ENCODE data around the gene GOLGA1.
A peak's percentile ranks its signal among the peaks of the same experiment; 100 is the strongest.

Gene GOLGA1

GRCh38 chr9:124877021-124877782 is 63.7 kb downstream of the GOLGA1 start:
- Histone ChIP-seq H3K27ac (ENCODE audit: low read depth, low read length) (no peak overlapping the region), H3K9ac (ENCODE audit: low read length) (no peak overlapping the region), H3K4me3 (ENCODE audit: low read length) (no peak overlapping the region), H3K27me3 (ENCODE audit: control insufficient read depth, insufficient read depth, low read length) (no peaks in the 10 kb centered on the region), H3K36me3 (ENCODE audit: control insufficient read depth, insufficient read depth, low read length) (peaks cover 47% of the 10 kb centered on the region), H3K4me1 (ENCODE audit: control insufficient read depth, insufficient read depth, low read length) (peaks cover 4% of the 10 kb centered on the region)

DNA sequence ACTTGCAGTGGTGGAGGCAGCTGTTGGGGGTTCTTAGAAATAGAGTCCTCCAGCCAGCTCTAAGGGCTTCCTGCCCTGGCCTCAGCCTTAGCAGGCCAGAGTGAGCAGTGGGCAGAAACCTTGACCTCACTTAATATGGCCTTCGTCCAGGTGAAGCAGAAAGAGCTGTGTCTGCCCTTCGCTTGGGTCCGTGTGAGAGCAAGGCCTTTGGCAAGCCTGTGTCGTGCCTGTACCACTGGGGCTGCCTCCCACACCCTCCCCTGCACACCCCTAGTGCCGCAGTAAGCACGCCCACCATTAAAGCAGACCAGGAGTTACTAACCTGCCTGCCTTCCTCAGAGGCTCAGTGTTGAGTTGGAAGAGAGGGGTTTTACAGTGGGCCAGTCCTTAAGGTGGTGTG is 65.4 kb downstream of the GOLGA1 start:
- no peak overlapping the region for H3K27ac ChIP-seq (ENCODE audit: low read depth, low read length)
- no peak overlapping the region for H3K9ac ChIP-seq (ENCODE audit: low read length)
- no peaks in the 10 kb centered on the region for H3K27me3 ChIP-seq (ENCODE audit: control insufficient read depth, insufficient read depth, low read length)
- peaks cover 35% of the 10 kb centered on the region for H3K36me3 ChIP-seq (ENCODE audit: control insufficient read depth, insufficient read depth, low read length)
- peaks cover 13% of the 10 kb centered on the region for H3K4me1 ChIP-seq (ENCODE audit: control insufficient read depth, insufficient read depth, low read length)
- no peak overlapping the region for H3K4me3 ChIP-seq (ENCODE audit: low read length)

DNA sequence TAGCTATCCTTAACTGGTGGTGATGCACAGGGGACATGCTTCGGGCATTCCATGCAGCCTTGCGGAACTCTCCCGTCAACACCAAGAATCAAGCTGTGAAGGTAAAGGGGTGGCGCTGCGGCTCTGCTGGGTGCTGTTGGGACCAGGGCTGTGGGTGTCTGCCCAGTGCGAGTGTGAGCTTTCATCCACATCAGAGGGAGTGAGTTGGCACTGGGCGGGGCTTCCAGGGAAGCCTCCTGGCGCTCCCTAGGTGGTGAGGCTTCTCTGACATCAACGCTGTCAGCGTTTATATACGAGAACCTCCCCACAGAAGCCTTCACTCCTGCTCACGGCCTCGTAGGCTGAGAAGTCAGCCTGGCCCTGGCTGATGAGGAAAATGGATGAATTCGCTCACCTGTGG is 67.2 kb downstream of the GOLGA1 start:
- no peak overlapping the region for H3K9ac ChIP-seq (ENCODE audit: low read length)
- H3K27ac ChIP-seq (ENCODE audit: low read depth, low read length), result no peak overlapping the region
- no peaks in the 10 kb centered on the region for H3K27me3 ChIP-seq (ENCODE audit: control insufficient read depth, insufficient read depth, low read length)
- H3K4me1 ChIP-seq (ENCODE audit: control insufficient read depth, insufficient read depth, low read length), result peaks cover 20% of the 10 kb centered on the region
- H3K4me3 ChIP-seq (ENCODE audit: low read length), result no peak overlapping the region
- H3K36me3 ChIP-seq (ENCODE audit: control insufficient read depth, insufficient read depth, low read length), result peaks cover 27% of the 10 kb centered on the region

DNA sequence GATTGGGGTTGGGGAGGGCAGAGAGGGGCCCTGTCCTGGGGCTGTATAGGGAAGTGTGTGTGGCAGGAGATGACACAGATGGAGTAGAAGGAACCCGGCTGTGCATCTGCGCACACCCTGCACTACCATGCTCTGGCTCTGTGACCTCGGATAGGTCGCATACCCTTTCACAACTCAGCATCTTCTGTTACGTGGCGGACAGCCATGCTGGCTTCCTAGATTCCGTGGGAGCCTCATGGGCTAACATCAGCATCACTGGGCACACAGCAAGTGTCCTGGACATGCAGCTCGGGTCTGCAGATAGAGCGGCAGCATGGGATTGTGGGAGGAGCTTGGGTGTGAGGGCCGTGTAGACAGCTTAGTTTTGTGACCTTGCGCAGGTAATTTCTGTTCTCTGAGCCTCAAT is 69.7 kb downstream of the GOLGA1 start:
- no peak overlapping the region for H3K4me3 ChIP-seq (ENCODE audit: low read length)
- peaks cover 26% of the 10 kb centered on the region for H3K4me1 ChIP-seq (ENCODE audit: control insufficient read depth, insufficient read depth, low read length)
- peaks cover 20% of the 10 kb centered on the region for H3K36me3 ChIP-seq (ENCODE audit: control insufficient read depth, insufficient read depth, low read length)
- no peak overlapping the region for H3K27ac ChIP-seq (ENCODE audit: low read depth, low read length)
- no peak overlapping the region for H3K9ac ChIP-seq (ENCODE audit: low read length)
- no peaks in the 10 kb centered on the region for H3K27me3 ChIP-seq (ENCODE audit: control insufficient read depth, insufficient read depth, low read length)

GRCh38 chr9:124870723-124871122 is 70.2 kb downstream of the GOLGA1 start:
- H3K4me3 ChIP-seq (ENCODE audit: low read length), result peak overlapping the region; percentile 68
- H3K27me3 ChIP-seq (ENCODE audit: control insufficient read depth, insufficient read depth, low read length), result no peaks in the 10 kb centered on the region
- H3K27ac ChIP-seq (ENCODE audit: low read depth, low read length), result peak overlapping the region; percentile 53
- peaks cover 26% of the 10 kb centered on the region for H3K4me1 ChIP-seq (ENCODE audit: control insufficient read depth, insufficient read depth, low read length)
- peaks cover 20% of the 10 kb centered on the region for H3K36me3 ChIP-seq (ENCODE audit: control insufficient read depth, insufficient read depth, low read length)
- H3K9ac ChIP-seq (ENCODE audit: low read length), result no peak overlapping the region

GRCh38 chr9:124869986-124870560 is 70.8 kb downstream of the GOLGA1 start:
- Histone ChIP-seq H3K9ac (ENCODE audit: low read length) (peak overlapping the region; percentile 70), H3K4me1 (ENCODE audit: control insufficient read depth, insufficient read depth, low read length) (peaks cover 26% of the 10 kb centered on the region), H3K36me3 (ENCODE audit: control insufficient read depth, insufficient read depth, low read length) (peaks cover 14% of the 10 kb centered on the region), H3K27me3 (ENCODE audit: control insufficient read depth, insufficient read depth, low read length) (no peaks in the 10 kb centered on the region), H3K4me3 (ENCODE audit: low read length) (peak overlapping the region; percentile 68), H3K27ac (ENCODE audit: low read depth, low read length) (peak overlapping the region; percentile 81)

DNA sequence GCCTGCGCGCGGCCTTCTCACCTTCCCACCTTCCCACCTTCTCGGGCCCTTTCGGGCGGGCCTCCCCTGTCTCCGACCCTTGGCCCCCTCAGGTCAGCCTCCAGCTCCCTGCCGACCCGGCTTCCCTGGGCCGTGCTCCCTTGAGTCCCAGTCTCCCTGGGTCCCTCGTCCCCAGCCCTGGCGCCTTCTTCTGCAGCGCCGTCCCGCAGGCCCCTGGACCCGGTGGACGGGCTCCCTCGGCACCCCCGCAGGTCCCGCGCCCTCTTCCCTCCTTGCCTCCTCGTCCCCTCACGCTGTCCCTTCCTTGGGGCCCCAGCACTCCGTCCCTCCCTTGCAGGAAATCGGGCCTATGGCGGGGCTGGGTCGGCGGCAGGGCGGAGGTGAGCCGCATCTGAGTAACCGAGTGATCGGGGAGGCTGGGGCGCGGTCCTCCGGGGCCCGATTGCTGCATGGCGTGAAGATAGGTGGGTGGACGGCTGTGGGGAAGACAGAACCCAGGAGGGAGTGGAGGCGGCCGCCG is 71.4 kb downstream of the GOLGA1 start:
- Histone ChIP-seq H3K9ac (ENCODE audit: low read length) (peak overlapping the region; percentile 70), H3K27me3 (ENCODE audit: control insufficient read depth, insufficient read depth, low read length) (no peaks in the 10 kb centered on the region), H3K4me1 (ENCODE audit: control insufficient read depth, insufficient read depth, low read length) (peaks cover 26% of the 10 kb centered on the region), H3K27ac (ENCODE audit: low read depth, low read length) (peak overlapping the region; percentile 81), H3K36me3 (ENCODE audit: control insufficient read depth, insufficient read depth, low read length) (peaks cover 10% of the 10 kb centered on the region), H3K4me3 (ENCODE audit: low read length) (peak overlapping the region; percentile 68)

GRCh38 chr9:124868511-124869465 is 72.1 kb downstream of the GOLGA1 start:
- H3K27me3 ChIP-seq (ENCODE audit: control insufficient read depth, insufficient read depth, low read length), result no peaks in the 10 kb centered on the region
- peaks cover 26% of the 10 kb centered on the region for H3K4me1 ChIP-seq (ENCODE audit: control insufficient read depth, insufficient read depth, low read length)
- H3K4me3 ChIP-seq (ENCODE audit: low read length), result peak overlapping the region; percentile 68
- peaks cover 6% of the 10 kb centered on the region for H3K36me3 ChIP-seq (ENCODE audit: control insufficient read depth, insufficient read depth, low read length)
- H3K9ac ChIP-seq (ENCODE audit: low read length), result peak overlapping the region; percentile 91
- H3K27ac ChIP-seq (ENCODE audit: low read depth, low read length), result peak overlapping the region; percentile 93

DNA sequence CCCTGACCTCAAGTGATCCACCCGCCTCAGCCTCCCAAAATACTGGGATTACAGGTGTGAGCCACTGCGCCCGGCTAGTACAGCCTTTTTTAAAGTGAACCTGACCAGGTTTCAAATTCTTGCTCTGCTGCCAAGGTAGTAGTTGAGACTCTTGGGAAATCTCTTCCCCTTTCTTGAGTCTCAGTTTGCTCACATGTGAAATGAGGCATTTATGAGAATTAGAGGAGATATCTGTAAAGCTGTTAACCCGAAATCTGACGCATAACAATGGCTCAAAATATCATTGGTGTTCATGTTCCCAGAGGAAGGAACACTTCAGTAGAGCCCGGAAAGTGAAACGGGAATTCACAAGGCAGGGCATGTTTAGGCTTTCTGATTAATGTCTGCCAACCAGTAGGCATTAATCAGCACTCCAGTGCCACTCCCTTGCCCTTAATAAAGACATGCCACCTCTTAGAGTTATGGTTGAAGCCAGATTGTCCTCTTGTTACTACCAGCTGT is 77.5 kb downstream of the GOLGA1 start:
- no peak overlapping the region for H3K4me3 ChIP-seq (ENCODE audit: low read length)
- no peak overlapping the region for H3K27ac ChIP-seq (ENCODE audit: low read depth, low read length)
- H3K4me1 ChIP-seq (ENCODE audit: control insufficient read depth, insufficient read depth, low read length), result peaks cover 16% of the 10 kb centered on the region
- no peak overlapping the region for H3K9ac ChIP-seq (ENCODE audit: low read length)
- peaks cover 22% of the 10 kb centered on the region for H3K36me3 ChIP-seq (ENCODE audit: control insufficient read depth, insufficient read depth, low read length)
- H3K27me3 ChIP-seq (ENCODE audit: control insufficient read depth, insufficient read depth, low read length), result no peaks in the 10 kb centered on the region

GRCh38 chr9:124861342-124862229 is 79.3 kb downstream of the GOLGA1 start, which contains the start of the genes ARPC5L and RPL35:
ARPC5L (plus strand) TSS chr9:124862130; CDS start chr9:124869291, 7,161 bp downstream.
RPL35 (minus strand) TSS chr9:124861957; CDS start chr9:124861912, 45 bp downstream.
- Histone ChIP-seq H3K4me3 (ENCODE audit: low read length) (peak within 1 kb of the TSS; percentile 99), H3K4me1 (ENCODE audit: control insufficient read depth, insufficient read depth, low read length) (peaks cover 11% of the 10 kb centered on the region), H3K27ac (ENCODE audit: low read depth, low read length) (peak within 1 kb of the TSS; percentile 90), H3K9ac (ENCODE audit: low read length) (peak within 1 kb of the TSS; percentile 98), H3K27me3 (ENCODE audit: control insufficient read depth, insufficient read depth, low read length) (no peaks in the 10 kb centered on the region), H3K36me3 (ENCODE audit: control insufficient read depth, insufficient read depth, low read length) (peaks cover 28% of the 10 kb centered on the region)
